ENCODE results near the gene ABHD8.

Gene ABHD8, protein sequence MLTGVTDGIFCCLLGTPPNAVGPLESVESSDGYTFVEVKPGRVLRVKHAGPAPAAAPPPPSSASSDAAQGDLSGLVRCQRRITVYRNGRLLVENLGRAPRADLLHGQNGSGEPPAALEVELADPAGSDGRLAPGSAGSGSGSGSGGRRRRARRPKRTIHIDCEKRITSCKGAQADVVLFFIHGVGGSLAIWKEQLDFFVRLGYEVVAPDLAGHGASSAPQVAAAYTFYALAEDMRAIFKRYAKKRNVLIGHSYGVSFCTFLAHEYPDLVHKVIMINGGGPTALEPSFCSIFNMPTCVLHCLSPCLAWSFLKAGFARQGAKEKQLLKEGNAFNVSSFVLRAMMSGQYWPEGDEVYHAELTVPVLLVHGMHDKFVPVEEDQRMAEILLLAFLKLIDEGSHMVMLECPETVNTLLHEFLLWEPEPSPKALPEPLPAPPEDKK

DNA sequence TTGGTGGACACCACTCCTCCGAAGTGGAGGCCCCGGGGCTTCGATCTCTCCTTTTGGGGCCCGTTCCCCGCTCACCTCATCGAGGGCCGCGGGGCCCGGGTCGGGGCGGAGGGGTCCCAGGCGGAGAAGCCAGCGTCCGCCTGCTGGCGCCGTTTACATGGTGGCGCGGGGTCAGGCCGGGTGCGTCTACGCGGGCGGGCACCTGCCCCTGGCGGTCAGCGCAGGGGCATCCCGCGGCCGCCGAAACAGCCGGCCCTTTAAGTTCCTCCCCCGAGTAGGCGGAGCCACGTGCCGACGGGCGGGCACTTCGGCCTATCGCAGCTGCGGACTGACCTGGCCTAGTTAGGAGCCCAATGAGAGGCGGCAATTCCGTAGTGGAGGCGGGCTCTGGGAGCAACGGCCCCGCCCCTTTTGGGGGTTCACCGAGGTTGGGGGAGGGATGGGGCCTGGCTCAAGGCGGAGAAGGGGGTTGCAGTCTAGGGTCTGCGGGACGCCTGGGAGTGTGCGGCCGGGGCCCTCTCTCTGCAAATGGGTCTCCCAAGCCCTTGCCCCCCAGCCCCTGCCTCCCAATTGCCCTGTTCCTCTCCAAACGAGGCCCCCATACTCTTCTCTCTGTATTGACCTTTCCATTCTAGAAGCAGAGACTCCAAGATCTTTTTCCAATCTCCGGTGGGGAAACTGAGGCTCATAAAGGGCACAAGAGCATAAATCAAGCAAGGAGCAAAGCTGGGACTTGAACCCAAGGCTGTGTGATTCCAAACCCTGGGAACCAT lies at the start of gene ABHD8:
TSS of gene ABHD8 (minus strand) at position 259 of the 773 bp plus-strand sequence. CDS start 1,809 bp downstream, outside the sequence.
- no peaks in the 10 kb centered on the region for H3K36me3 ChIP-seq (ENCODE audit: control insufficient read depth, insufficient read depth, low read length)
- peak within 1 kb of the TSS; percentile 79 for H3K4me3 ChIP-seq (ENCODE audit: low read length)
- peaks cover 16% of the 10 kb centered on the region for H3K4me1 ChIP-seq (ENCODE audit: control insufficient read depth, insufficient read depth, low read length)
- peak within 1 kb of the TSS; percentile 92 for H3K27ac ChIP-seq (ENCODE audit: low read depth, low read length)
- H3K27me3 ChIP-seq (ENCODE audit: control insufficient read depth, insufficient read depth, low read length), result no peaks in the 10 kb centered on the region
- H3K9ac ChIP-seq (ENCODE audit: low read length), result peak within 1 kb of the TSS; percentile 34

DNA sequence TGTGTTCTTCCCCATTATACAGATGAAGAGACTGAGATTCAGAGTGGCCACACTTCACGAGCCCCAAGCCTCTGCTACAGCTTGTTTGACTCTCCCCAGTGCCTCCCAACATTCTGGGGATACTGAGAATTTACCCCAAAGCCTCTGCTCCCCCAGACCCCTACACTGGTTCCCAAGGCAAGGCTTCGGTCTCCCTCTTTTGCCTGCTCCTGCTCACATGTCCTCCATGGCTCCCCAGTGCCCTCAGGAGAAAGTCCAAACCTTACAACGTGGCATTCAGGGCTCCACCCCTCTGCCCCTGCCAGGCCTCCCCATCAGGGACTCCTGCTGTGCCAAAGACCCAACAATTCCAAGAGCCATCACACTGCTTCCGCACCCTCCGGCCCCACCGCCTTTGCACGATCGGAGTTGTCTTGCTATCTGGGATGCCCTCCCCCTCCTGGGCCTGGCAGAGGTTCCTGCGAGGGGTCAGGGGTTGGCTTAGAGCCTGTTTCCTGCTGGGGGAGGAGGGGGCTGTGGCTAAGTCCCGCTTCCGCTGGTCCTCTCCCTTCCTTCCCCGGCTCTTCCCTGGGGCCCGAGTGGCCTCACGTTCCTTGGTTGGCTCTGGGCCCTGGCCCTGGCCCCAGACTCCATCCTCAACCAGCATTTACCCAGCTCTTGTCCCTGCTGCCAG lies 49.5 kb upstream of the ABHD8 start:
- Histone ChIP-seq H3K27ac (ENCODE audit: low read depth, low read length) (no peak overlapping the region), H3K4me3 (ENCODE audit: low read length) (no peak overlapping the region), H3K36me3 (ENCODE audit: control insufficient read depth, insufficient read depth, low read length) (no peaks in the 10 kb centered on the region), H3K4me1 (ENCODE audit: control insufficient read depth, insufficient read depth, low read length) (no peaks in the 10 kb centered on the region), H3K9ac (ENCODE audit: low read length) (no peak overlapping the region), H3K27me3 (ENCODE audit: control insufficient read depth, insufficient read depth, low read length) (peaks cover 9% of the 10 kb centered on the region)

GRCh38 chr19:17351815-17352435 lies 48.7 kb upstream of the ABHD8 start:
- H3K27ac ChIP-seq (ENCODE audit: low read depth, low read length), result no peak overlapping the region
- H3K9ac ChIP-seq (ENCODE audit: low read length), result no peak overlapping the region
- H3K4me3 ChIP-seq (ENCODE audit: low read length), result no peak overlapping the region
- H3K27me3 ChIP-seq (ENCODE audit: control insufficient read depth, insufficient read depth, low read length), result peaks cover 9% of the 10 kb centered on the region
- H3K36me3 ChIP-seq (ENCODE audit: control insufficient read depth, insufficient read depth, low read length), result no peaks in the 10 kb centered on the region
- no peaks in the 10 kb centered on the region for H3K4me1 ChIP-seq (ENCODE audit: control insufficient read depth, insufficient read depth, low read length)

GRCh38 chr19:17348700-17349099 lies 45.5 kb upstream of the ABHD8 start:
- H3K27ac ChIP-seq (ENCODE audit: low read depth, low read length), result no peak overlapping the region
- H3K27me3 ChIP-seq (ENCODE audit: control insufficient read depth, insufficient read depth, low read length), result peaks cover 9% of the 10 kb centered on the region
- no peak overlapping the region for H3K4me3 ChIP-seq (ENCODE audit: low read length)
- no peak overlapping the region for H3K9ac ChIP-seq (ENCODE audit: low read length)
- H3K36me3 ChIP-seq (ENCODE audit: control insufficient read depth, insufficient read depth, low read length), result no peaks in the 10 kb centered on the region
- peaks cover 3% of the 10 kb centered on the region for H3K4me1 ChIP-seq (ENCODE audit: control insufficient read depth, insufficient read depth, low read length)

DNA sequence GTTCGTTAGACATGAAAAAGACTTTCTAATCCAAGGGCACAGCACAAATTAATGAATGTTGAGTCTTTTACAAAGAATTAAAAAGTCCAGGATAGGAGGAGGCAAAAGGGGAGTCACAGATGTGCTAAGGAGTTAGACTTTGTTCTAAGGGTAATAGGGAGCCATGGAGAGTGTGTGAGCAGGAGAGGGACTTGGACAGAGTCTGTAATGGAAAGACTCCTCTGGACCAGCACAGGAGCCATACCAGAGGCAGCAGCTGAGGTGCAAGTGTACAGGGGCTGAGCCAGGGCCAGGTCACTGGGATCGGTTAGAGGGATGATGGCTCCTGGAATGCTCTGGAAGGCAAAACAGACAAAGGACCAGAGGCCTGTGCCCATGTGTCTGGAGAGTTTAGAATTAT lies 44.7 kb upstream of the ABHD8 start:
- Histone ChIP-seq H3K27me3 (ENCODE audit: control insufficient read depth, insufficient read depth, low read length) (peaks cover 6% of the 10 kb centered on the region), H3K9ac (ENCODE audit: low read length) (no peak overlapping the region), H3K4me1 (ENCODE audit: control insufficient read depth, insufficient read depth, low read length) (peaks cover 3% of the 10 kb centered on the region), H3K4me3 (ENCODE audit: low read length) (no peak overlapping the region), H3K27ac (ENCODE audit: low read depth, low read length) (no peak overlapping the region), H3K36me3 (ENCODE audit: control insufficient read depth, insufficient read depth, low read length) (no peaks in the 10 kb centered on the region)

DNA sequence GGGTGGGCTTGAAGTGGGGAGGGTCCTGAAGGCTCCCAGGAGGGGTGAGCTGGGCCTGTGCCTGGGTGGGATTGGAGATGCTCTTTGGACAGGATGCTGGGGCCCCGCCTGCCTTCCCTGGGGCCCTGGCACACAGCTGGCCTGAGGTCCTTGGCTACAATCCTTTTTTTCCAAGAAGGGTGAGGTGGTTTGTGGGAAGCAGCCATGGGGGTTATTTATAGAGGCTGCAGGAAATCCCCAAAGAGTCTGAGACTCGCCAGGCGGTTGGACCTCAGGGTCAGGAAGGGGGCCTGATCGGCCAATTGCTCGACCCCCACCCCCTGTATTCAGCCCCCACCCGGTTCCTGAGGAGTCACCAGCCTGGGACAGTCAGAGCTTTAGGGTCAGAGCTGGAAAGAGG lies 44.1 kb upstream of the ABHD8 start:
- Histone ChIP-seq H3K27ac (ENCODE audit: low read depth, low read length) (no peak overlapping the region), H3K4me1 (ENCODE audit: control insufficient read depth, insufficient read depth, low read length) (peaks cover 3% of the 10 kb centered on the region), H3K9ac (ENCODE audit: low read length) (no peak overlapping the region), H3K4me3 (ENCODE audit: low read length) (no peak overlapping the region), H3K36me3 (ENCODE audit: control insufficient read depth, insufficient read depth, low read length) (no peaks in the 10 kb centered on the region), H3K27me3 (ENCODE audit: control insufficient read depth, insufficient read depth, low read length) (peaks cover 6% of the 10 kb centered on the region)

GRCh38 chr19:17346109-17346671 lies 43.0 kb upstream of the ABHD8 start:
- Histone ChIP-seq H3K36me3 (ENCODE audit: control insufficient read depth, insufficient read depth, low read length) (no peaks in the 10 kb centered on the region), H3K4me1 (ENCODE audit: control insufficient read depth, insufficient read depth, low read length) (peaks cover 3% of the 10 kb centered on the region), H3K9ac (ENCODE audit: low read length) (no peak overlapping the region), H3K4me3 (ENCODE audit: low read length) (no peak overlapping the region), H3K27ac (ENCODE audit: low read depth, low read length) (no peak overlapping the region), H3K27me3 (ENCODE audit: control insufficient read depth, insufficient read depth, low read length) (peaks cover 6% of the 10 kb centered on the region)

GRCh38 chr19:17341845-17342244 lies 38.6 kb upstream of the ABHD8 start:
- H3K27me3 ChIP-seq (ENCODE audit: control insufficient read depth, insufficient read depth, low read length), result no peaks in the 10 kb centered on the region
- H3K4me3 ChIP-seq (ENCODE audit: low read length), result no peak overlapping the region
- no peak overlapping the region for H3K27ac ChIP-seq (ENCODE audit: low read depth, low read length)
- peaks cover 10% of the 10 kb centered on the region for H3K4me1 ChIP-seq (ENCODE audit: control insufficient read depth, insufficient read depth, low read length)
- no peak overlapping the region for H3K9ac ChIP-seq (ENCODE audit: low read length)
- no peaks in the 10 kb centered on the region for H3K36me3 ChIP-seq (ENCODE audit: control insufficient read depth, insufficient read depth, low read length)

- Histone ChIP-seq H3K9ac (ENCODE audit: low read length) (no peak overlapping the region), H3K4me1 (ENCODE audit: control insufficient read depth, insufficient read depth, low read length) (peaks cover 10% of the 10 kb centered on the region), H3K36me3 (ENCODE audit: control insufficient read depth, insufficient read depth, low read length) (no peaks in the 10 kb centered on the region), H3K4me3 (ENCODE audit: low read length) (no peak overlapping the region), H3K27ac (ENCODE audit: low read depth, low read length) (no peak overlapping the region), H3K27me3 (ENCODE audit: control insufficient read depth, insufficient read depth, low read length) (no peaks in the 10 kb centered on the region)
These were observed 38.2 kb upstream of the ABHD8 start for GRCh38 chr19:17341386-17341785.

- no peaks in the 10 kb centered on the region for H3K27me3 ChIP-seq (ENCODE audit: control insufficient read depth, insufficient read depth, low read length)
- no peaks in the 10 kb centered on the region for H3K36me3 ChIP-seq (ENCODE audit: control insufficient read depth, insufficient read depth, low read length)
- no peak overlapping the region for H3K4me3 ChIP-seq (ENCODE audit: low read length)
- no peak overlapping the region for H3K27ac ChIP-seq (ENCODE audit: low read depth, low read length)
- H3K9ac ChIP-seq (ENCODE audit: low read length), result no peak overlapping the region
- peaks cover 7% of the 10 kb centered on the region for H3K4me1 ChIP-seq (ENCODE audit: control insufficient read depth, insufficient read depth, low read length)
These were observed 37.7 kb upstream of the ABHD8 start for GRCh38 chr19:17340871-17341357.

DNA sequence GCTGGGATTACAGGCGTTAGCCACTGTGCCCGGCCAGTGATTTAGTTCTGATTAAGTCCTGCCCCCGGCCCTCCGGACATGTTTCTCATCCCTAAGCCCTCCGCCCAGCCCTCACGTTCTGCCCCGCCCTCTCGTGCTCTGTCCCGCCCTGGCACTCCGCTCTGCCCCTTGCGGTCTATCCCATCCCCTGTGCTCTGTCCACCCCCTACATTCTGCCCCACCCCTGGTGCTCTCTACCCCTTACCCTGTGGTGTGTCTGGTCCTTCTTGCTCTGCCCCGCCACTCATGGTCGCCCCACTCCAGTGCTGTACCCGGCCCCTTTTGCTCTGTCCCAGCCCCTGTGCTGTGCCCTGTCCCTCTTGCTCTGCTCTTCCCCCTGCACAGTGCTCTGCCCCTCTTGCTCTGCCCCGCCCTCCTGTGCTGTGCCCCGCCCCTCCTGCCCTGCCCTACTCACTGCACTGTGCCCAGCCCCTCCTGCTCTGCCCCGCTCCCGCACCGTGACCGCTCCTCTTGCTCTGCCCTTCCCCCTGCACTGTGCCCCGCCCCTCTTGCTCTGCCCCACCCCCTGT lies 37.2 kb upstream of the ABHD8 start:
- Histone ChIP-seq H3K27ac (ENCODE audit: low read depth, low read length) (no peak overlapping the region), H3K4me1 (ENCODE audit: control insufficient read depth, insufficient read depth, low read length) (peaks cover 8% of the 10 kb centered on the region), H3K9ac (ENCODE audit: low read length) (no peak overlapping the region), H3K27me3 (ENCODE audit: control insufficient read depth, insufficient read depth, low read length) (no peaks in the 10 kb centered on the region), H3K4me3 (ENCODE audit: low read length) (no peak overlapping the region), H3K36me3 (ENCODE audit: control insufficient read depth, insufficient read depth, low read length) (no peaks in the 10 kb centered on the region)
